GM12892 (cell line): ENCODE data around the gene SCAMP5.

ENCODE experiments used
- POLR2A ChIP-seq: IDR thresholded peaks from 2 replicates; pipeline ENCODE4 v1.6.1; 2011; ENCODE audit warnings: low read depth, low read length, control low read depth
- POLR2AphosphoS5 ChIP-seq: IDR thresholded peaks from 2 replicates; pipeline ENCODE4 v1.6.1; 2011; ENCODE audit warnings: low read depth, low read length, control low read depth

- no peak for TF ChIP-seq POLR2AphosphoS5
- TF ChIP-seq POLR2A: no peak
Measured at GRCh38 chr15:75062706-75063105, 67.3 kb downstream of the SCAMP5 start.
